ENCODE measurements around the gene ACTN2.

Gene ACTN2

GRCh38 chr1:236741753-236742152 lies 55.5 kb downstream of the ACTN2 start:
- ATAC-seq: no peak
- TF ChIP-seq BACH2 (CRISPR knock-in tag; IDR thresholded peaks at IDR 0.05; ENCODE audit: borderline replicate concordance): no peak
- no peak for TF ChIP-seq ZC3H10 (CRISPR knock-in tag; IDR thresholded peaks at IDR 0.05)
- no peak for TF ChIP-seq CREB5 (CRISPR knock-in tag; IDR thresholded peaks at IDR 0.05; ENCODE audit: low read depth)
- no peak for TF ChIP-seq CSRNP3 (CRISPR knock-in tag; IDR thresholded peaks at IDR 0.05)
- no peak for TF ChIP-seq ZNF8 (CRISPR knock-in tag; IDR thresholded peaks at IDR 0.05)
- no peak for TF ChIP-seq ARNTL (CRISPR knock-in tag; IDR thresholded peaks at IDR 0.05; ENCODE audit: borderline replicate concordance, low read depth)
- TF ChIP-seq GLIS3 (CRISPR knock-in tag; IDR thresholded peaks at IDR 0.05): no peak
- no peak for TF ChIP-seq POU6F1 (CRISPR knock-in tag; IDR thresholded peaks at IDR 0.05; ENCODE audit: borderline replicate concordance, low read depth)
- TF ChIP-seq TCF4 (CRISPR knock-in tag; IDR thresholded peaks at IDR 0.05; ENCODE audit: borderline replicate concordance): no peak
- TF ChIP-seq TOX (CRISPR knock-in tag; IDR thresholded peaks at IDR 0.05; ENCODE audit: borderline replicate concordance): no peak
- no peak for TF ChIP-seq TSHZ2 (CRISPR knock-in tag; IDR thresholded peaks at IDR 0.05)
- no peak for TF ChIP-seq OSR1 (CRISPR knock-in tag; IDR thresholded peaks at IDR 0.05)
- TF ChIP-seq PATZ1 (CRISPR knock-in tag; IDR thresholded peaks at IDR 0.05; ENCODE audit: borderline replicate concordance): no peak
- no peak for TF ChIP-seq CSDC2 (CRISPR knock-in tag; IDR thresholded peaks at IDR 0.05)
- TF ChIP-seq ISL1 (CRISPR knock-in tag; IDR thresholded peaks at IDR 0.05): no peak

GRCh38 chr1:236742421-236743160 lies 56.3 kb downstream of the ACTN2 start:
- no peak for ATAC-seq
- TF ChIP-seq PPARA (CRISPR knock-in tag; IDR thresholded peaks at IDR 0.05; ENCODE audit: borderline replicate concordance): no peak
- no peak for TF ChIP-seq ZNF565 (CRISPR knock-in tag; conservative IDR thresholded peaks at IDR 0.05; ENCODE audit: low read depth)
- no peak for TF ChIP-seq OSR1 (CRISPR knock-in tag; IDR thresholded peaks at IDR 0.05)
- TF ChIP-seq ZC3H10 (CRISPR knock-in tag; IDR thresholded peaks at IDR 0.05): no peak
- TF ChIP-seq RARB (CRISPR knock-in tag; IDR thresholded peaks at IDR 0.05): no peak
- no peak for TF ChIP-seq ZNF70 (CRISPR knock-in tag; IDR thresholded peaks at IDR 0.05)
- no peak for TF ChIP-seq CSRNP3 (CRISPR knock-in tag; IDR thresholded peaks at IDR 0.05)
- no peak for TF ChIP-seq ARNTL (CRISPR knock-in tag; IDR thresholded peaks at IDR 0.05; ENCODE audit: borderline replicate concordance, low read depth)
- TF ChIP-seq GLIS3 (CRISPR knock-in tag; IDR thresholded peaks at IDR 0.05): no peak
- no peak for TF ChIP-seq SNAI2 (CRISPR knock-in tag; IDR thresholded peaks at IDR 0.05)
- no peak for TF ChIP-seq TOX (CRISPR knock-in tag; IDR thresholded peaks at IDR 0.05; ENCODE audit: borderline replicate concordance)
- TF ChIP-seq ZFP3 (CRISPR knock-in tag; IDR thresholded peaks at IDR 0.05): no peak
- TF ChIP-seq CREB5 (CRISPR knock-in tag; IDR thresholded peaks at IDR 0.05; ENCODE audit: low read depth): no peak
- TF ChIP-seq ESRRG (CRISPR knock-in tag; IDR thresholded peaks at IDR 0.05): no peak
- no peak for TF ChIP-seq ZFP30 (CRISPR knock-in tag; IDR thresholded peaks at IDR 0.05)
- TF ChIP-seq BACH2 (CRISPR knock-in tag; IDR thresholded peaks at IDR 0.05; ENCODE audit: borderline replicate concordance): no peak
